ENCODE data around the gene PTPRO.

Gene PTPRO

DNA sequence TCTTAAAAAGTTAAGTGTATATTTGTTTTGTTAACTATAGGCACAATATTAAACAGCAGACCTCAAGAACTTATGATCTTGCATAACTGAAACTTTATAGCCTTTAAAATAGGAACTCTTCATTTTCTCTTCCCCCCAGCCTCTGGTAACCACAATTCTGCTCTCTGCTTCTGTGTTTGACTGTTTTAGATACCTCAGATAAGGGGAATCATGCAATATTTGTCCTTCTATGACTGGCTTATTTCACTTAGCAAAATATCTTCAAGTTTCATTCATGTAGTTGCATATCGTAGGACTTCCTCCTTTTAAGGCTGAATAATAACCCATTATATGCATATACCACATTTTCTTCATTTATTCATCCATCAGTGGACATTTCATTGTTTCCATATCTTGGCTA, 131.3 kb downstream of the PTPRO start:
- H3K4me3 ChIP-seq (ENCODE audit: low read depth, low read length): no peak overlapping the region
- peak; percentile 48 for DNase-seq (ENCODE audit: low read depth)
- TF ChIP-seq, protein P1, sequence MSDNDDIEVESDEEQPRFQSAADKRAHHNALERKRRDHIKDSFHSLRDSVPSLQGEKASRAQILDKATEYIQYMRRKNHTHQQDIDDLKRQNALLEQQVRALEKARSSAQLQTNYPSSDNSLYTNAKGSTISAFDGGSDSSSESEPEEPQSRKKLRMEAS (IDR thresholded peaks at IDR 0.05; ENCODE audit: low read depth, low read length): no peak
- TF ChIP-seq, protein P2, sequence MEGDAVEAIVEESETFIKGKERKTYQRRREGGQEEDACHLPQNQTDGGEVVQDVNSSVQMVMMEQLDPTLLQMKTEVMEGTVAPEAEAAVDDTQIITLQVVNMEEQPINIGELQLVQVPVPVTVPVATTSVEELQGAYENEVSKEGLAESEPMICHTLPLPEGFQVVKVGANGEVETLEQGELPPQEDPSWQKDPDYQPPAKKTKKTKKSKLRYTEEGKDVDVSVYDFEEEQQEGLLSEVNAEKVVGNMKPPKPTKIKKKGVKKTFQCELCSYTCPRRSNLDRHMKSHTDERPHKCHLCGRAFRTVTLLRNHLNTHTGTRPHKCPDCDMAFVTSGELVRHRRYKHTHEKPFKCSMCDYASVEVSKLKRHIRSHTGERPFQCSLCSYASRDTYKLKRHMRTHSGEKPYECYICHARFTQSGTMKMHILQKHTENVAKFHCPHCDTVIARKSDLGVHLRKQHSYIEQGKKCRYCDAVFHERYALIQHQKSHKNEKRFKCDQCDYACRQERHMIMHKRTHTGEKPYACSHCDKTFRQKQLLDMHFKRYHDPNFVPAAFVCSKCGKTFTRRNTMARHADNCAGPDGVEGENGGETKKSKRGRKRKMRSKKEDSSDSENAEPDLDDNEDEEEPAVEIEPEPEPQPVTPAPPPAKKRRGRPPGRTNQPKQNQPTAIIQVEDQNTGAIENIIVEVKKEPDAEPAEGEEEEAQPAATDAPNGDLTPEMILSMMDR (IDR thresholded peaks at IDR 0.05; ENCODE audit: low read depth, low read length): no peak
- no peak for TF ChIP-seq MYC (IDR thresholded peaks at IDR 0.05; ENCODE audit: low read depth, low read length)
- no peak for TF ChIP-seq POLR2A (IDR thresholded peaks at IDR 0.05; ENCODE audit: extremely low read depth, insufficient read length)

DNA sequence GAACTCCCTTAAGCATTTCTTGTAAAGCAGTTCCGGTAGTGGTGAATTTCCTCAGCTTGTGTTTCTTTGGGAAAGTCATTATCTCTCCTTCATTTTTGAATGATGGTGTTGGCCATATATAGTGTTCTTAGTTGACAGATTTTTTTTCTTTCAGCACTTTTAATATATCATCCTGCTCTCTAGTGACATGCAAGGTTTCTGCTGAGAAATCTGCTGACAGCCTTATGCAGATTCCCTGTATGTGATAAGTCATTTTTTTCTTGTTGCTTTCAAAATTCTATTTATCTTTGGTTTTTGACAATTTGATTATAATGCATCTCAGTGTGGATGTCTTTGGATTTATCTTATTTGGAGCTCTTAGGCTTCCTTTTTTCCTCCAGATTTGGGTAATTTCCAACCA, 135.7 kb downstream of the PTPRO start:
- TF ChIP-seq MYC (IDR thresholded peaks at IDR 0.05; ENCODE audit: low read depth, low read length) (no peak), POLR2A (IDR thresholded peaks at IDR 0.05; ENCODE audit: extremely low read depth, insufficient read length) (no peak)
- TF ChIP-seq, protein P2 (IDR thresholded peaks at IDR 0.05; ENCODE audit: low read depth, low read length): no peak
- TF ChIP-seq, protein P1 (IDR thresholded peaks at IDR 0.05; ENCODE audit: low read depth, low read length): no peak
- DNase-seq (ENCODE audit: low read depth): no peak
- no peak overlapping the region for H3K4me3 ChIP-seq (ENCODE audit: low read depth, low read length)

DNA sequence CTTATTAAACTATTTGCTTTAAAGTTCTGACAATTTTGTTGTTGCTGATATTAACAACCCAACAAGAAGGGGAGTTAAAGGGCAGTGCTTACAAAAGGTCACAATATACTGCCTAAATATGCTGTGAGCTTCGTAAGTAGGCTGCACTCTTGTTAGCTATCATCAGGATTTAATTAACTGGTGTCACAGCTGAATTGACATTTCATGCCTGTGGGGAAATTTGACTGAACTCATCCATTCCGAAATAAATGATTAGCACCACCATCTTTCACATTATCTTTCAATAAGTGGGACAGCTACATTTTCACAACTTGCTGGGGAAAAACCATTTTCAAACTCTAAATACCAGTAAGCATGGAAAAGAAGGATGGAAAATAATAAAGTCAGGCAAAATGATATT, 146.6 kb downstream of the PTPRO start:
- DNase-seq (ENCODE audit: low read depth): no peak
- no peak overlapping the region for H3K4me3 ChIP-seq (ENCODE audit: low read depth, low read length)
- TF ChIP-seq, protein P2 (IDR thresholded peaks at IDR 0.05; ENCODE audit: low read depth, low read length): no peak
- TF ChIP-seq MYC (IDR thresholded peaks at IDR 0.05; ENCODE audit: low read depth, low read length) (no peak), POLR2A (IDR thresholded peaks at IDR 0.05; ENCODE audit: extremely low read depth, insufficient read length) (no peak)

DNA sequence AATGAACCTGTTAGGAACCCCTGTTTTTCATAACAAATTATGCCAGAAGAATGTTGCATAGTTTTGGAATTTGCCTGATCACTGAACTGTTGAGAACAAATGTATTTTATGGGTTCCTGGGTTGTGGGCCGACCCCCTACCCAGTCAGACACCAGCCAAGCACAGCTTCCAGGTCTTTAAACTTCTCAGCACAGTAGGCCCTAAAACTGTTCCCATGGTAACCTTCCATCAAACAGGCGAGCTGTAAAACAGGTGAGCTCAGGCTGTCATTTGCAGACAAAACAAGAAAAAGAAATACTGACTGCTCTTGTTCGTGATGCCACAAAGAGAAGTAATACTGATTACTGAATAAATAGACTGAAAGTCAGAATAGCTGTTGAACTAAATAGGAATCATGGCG, 147.0 kb downstream of the PTPRO start:
- TF ChIP-seq MYC (IDR thresholded peaks at IDR 0.05; ENCODE audit: low read depth, low read length): no peak
- TF ChIP-seq POLR2A (IDR thresholded peaks at IDR 0.05; ENCODE audit: extremely low read depth, insufficient read length): no peak
- TF ChIP-seq, protein P2 (IDR thresholded peaks at IDR 0.05; ENCODE audit: low read depth, low read length): no peak
- TF ChIP-seq, protein P1 (IDR thresholded peaks at IDR 0.05; ENCODE audit: low read depth, low read length): no peak
- DNase-seq (ENCODE audit: low read depth): no peak
- H3K4me3 ChIP-seq (ENCODE audit: low read depth, low read length): no peak overlapping the region

DNA sequence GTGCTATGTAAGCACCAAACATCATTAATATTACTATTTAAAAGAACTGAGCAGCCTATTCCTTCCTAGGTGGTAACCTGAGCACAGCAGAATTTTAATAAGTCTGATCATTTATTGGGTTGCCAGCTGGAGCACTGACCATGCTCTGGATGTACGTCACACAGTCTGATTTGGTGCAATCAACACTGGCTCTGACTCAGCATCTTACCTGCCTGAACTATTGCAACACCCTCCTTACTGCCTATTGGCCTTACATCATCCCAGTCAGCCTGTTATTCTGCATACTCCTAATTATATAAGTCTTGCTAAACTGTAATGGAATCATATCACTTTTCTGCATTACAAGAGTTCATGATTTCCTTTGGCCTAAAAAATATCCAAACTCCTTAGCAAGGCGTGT, 149.7 kb downstream of the PTPRO start:
- TF ChIP-seq, protein P2 (IDR thresholded peaks at IDR 0.05; ENCODE audit: low read depth, low read length): no peak
- no peak for TF ChIP-seq POLR2A (IDR thresholded peaks at IDR 0.05; ENCODE audit: extremely low read depth, insufficient read length)
- TF ChIP-seq, protein P1 (IDR thresholded peaks at IDR 0.05; ENCODE audit: low read depth, low read length): no peak
- TF ChIP-seq MYC (IDR thresholded peaks at IDR 0.05; ENCODE audit: low read depth, low read length): no peak
- DNase-seq (ENCODE audit: low read depth): no peak
- H3K4me3 ChIP-seq (ENCODE audit: low read depth, low read length): no peak overlapping the region

DNA sequence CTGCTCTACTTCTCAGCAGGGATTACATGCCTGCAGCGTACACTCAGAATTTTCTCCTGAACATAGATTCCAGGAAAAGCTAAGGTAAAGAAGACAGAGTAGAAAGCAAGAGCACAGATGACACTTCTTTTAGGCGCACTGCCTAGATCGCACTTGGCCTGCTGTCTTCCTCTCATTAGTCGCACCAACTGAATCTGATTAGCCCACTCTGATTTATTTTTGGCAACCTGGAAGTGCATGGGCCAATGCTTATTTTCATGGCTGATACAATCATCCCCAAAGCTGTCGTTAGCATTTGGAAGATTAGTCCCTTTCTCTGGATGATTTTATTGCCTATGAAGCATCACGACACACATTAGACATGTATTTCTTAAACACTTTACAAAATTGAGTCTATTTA, 152.5 kb downstream of the PTPRO start:
- TF ChIP-seq, protein P1 (IDR thresholded peaks at IDR 0.05; ENCODE audit: low read depth, low read length): no peak
- TF ChIP-seq, protein P2 (IDR thresholded peaks at IDR 0.05; ENCODE audit: low read depth, low read length): no peak
- TF ChIP-seq POLR2A (IDR thresholded peaks at IDR 0.05; ENCODE audit: extremely low read depth, insufficient read length): no peak
- TF ChIP-seq MYC (IDR thresholded peaks at IDR 0.05; ENCODE audit: low read depth, low read length): no peak
- H3K4me3 ChIP-seq (ENCODE audit: low read depth, low read length): no peak overlapping the region
- no peak for DNase-seq (ENCODE audit: low read depth)

Measured in NB4 (cell line).